Parathyroid adenoma (tissue), 2 donors: ENCODE data around the gene GPR18.

Experiments
- H2AFZ ChIP-seq: fragments of 300-600 bp; sonication (generic); one replicate; pipeline ENCODE4 v1.7.0; 2017; ENCODE audit warnings: antibody characterized with exemption, mild to moderate bottlenecking
- H3K27ac ChIP-seq: fragments of 300-600 bp; sonication (generic); one replicate; pipeline ENCODE4 v1.7.0; 2017
- H3K27me3 ChIP-seq: fragments of 300-600 bp; sonication (generic); one replicate; pipeline ENCODE4 v1.7.0; 2017; ENCODE audit warnings: low read length; ENCODE audit not compliant: control insufficient read depth, insufficient read depth
- H3K36me3 ChIP-seq: fragments of 300-600 bp; sonication (generic); one replicate; pipeline ENCODE4 v1.7.0; 2017; ENCODE audit warnings: low read length; ENCODE audit not compliant: control insufficient read depth, insufficient read depth
- H3K4me1 ChIP-seq: fragments of 300-600 bp; sonication (generic); one replicate; pipeline ENCODE4 v1.7.0; 2017; ENCODE audit warnings: control low read depth
- H3K4me2 ChIP-seq: fragments of 300-600 bp; sonication (generic); one replicate; pipeline ENCODE4 v1.7.0; 2017; ENCODE audit warnings: low read length
- H3K4me3 ChIP-seq: fragments of 300-600 bp; sonication (generic); one replicate; pipeline ENCODE4 v1.7.0; 2017; ENCODE audit warnings: low read depth, low read length
- H3K79me2 ChIP-seq: fragments of 300-600 bp; sonication (generic); one replicate; pipeline ENCODE4 v1.7.0; 2017; ENCODE audit warnings: control low read depth
- H3K9ac ChIP-seq: fragments of 300-600 bp; sonication (generic); one replicate; pipeline ENCODE4 v1.7.0; 2017; ENCODE audit warnings: mild to moderate bottlenecking
- H3K9me3 ChIP-seq: fragments of 300-600 bp; sonication (generic); one replicate; pipeline ENCODE4 v1.7.0; 2017; ENCODE audit warnings: low read length; ENCODE audit not compliant: control insufficient read depth
- TF ChIP-seq, protein P1 (sequence below): fragments of 300-600 bp; sonication (generic); IDR thresholded peaks from one replicate; pipeline ENCODE4 v1.7.0; 2017; ENCODE audit warnings: antibody characterized with exemption, mild to moderate bottlenecking
- donor health status: primary hyperparathyroidism.

The GPR18 gene

DNA sequence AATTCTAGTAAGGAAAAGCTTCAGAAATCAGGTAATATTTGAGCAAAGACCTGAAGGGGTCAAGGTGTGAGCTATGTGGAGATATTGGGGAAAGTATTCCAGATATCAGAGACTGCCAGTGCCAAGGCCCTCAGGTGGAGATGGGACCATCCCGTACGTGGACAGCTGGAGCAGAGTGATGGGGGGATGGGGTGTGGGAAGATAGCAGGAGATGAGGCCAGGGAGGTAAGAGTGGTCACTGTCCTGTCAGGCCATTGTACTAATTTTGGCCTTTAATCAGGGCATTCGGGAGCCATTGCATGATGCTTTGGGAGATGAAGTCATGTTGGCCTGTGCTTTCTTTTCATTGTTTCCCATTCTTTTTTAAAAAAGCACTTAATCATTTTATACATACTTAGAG lies 13.1 kb upstream of the GPR18 start:
- Histone ChIP-seq H3K4me3 (no peak overlapping the region), H3K4me2 (no peak overlapping the region), H3K27me3 (no peaks in the 10 kb centered on the region), H3K27ac (no peak overlapping the region), H3K9ac (no peak overlapping the region), H3K36me3 (no peaks in the 10 kb centered on the region), H3K9me3 (no peaks in the 10 kb centered on the region), H3K4me1 (no peaks in the 10 kb centered on the region), H3K79me2 (peaks cover 10% of the 10 kb centered on the region), H2AFZ (no peak overlapping the region)
- TF ChIP-seq, protein P1, sequence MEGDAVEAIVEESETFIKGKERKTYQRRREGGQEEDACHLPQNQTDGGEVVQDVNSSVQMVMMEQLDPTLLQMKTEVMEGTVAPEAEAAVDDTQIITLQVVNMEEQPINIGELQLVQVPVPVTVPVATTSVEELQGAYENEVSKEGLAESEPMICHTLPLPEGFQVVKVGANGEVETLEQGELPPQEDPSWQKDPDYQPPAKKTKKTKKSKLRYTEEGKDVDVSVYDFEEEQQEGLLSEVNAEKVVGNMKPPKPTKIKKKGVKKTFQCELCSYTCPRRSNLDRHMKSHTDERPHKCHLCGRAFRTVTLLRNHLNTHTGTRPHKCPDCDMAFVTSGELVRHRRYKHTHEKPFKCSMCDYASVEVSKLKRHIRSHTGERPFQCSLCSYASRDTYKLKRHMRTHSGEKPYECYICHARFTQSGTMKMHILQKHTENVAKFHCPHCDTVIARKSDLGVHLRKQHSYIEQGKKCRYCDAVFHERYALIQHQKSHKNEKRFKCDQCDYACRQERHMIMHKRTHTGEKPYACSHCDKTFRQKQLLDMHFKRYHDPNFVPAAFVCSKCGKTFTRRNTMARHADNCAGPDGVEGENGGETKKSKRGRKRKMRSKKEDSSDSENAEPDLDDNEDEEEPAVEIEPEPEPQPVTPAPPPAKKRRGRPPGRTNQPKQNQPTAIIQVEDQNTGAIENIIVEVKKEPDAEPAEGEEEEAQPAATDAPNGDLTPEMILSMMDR = no peak

DNA sequence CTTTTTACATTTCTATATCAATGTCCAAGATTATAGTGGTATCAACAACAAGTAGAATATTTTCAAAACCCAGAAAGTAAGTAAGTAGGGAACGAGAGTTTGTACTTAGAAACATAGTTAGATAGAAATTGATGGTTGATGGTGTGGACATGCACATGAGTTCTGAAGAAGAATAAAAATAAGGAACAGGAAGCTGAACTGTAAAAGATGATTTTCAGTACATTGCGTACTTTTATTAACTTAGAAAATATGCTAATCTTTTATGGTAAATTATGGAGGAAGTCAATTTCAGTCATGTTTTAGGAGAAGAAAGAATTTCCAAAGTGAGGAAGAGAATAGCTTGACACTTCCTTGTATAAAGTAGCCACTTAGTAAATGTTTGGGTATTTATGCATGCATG lies 12.3 kb upstream of the GPR18 start:
- H3K27ac ChIP-seq = no peak overlapping the region
- no peaks in the 10 kb centered on the region for H3K9me3 ChIP-seq
- H3K36me3 ChIP-seq = no peaks in the 10 kb centered on the region

DNA sequence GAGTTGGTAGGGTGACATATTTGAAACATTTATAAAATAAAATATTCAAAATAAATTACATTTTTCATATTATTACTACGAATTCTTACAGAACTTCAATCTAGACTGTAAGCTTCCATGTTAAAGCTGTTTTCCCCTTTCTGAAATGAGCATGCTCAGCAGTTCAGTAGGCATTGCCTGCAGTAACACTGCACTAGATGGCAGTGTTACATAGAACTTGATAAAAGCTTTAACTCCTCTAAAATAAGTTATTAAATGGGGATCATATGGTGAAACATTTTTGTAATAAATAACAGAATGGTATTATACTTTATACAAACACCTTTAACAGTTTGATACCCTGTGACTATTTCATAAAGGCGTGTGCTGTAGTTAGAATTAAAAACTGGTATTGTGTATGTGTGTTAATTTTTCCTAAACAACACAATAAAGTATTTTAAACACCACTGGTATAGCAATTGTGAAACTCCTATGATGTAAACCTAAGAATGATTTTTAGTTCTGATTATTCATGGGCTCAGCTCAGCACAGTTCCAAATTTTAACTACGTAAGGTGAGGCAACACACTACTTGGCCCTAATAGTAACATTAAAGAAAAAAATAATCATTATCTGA lies 11.6 kb upstream of the GPR18 start:
- Histone ChIP-seq H3K9ac (no peak overlapping the region), H3K27me3 (no peaks in the 10 kb centered on the region), H3K9me3 (no peaks in the 10 kb centered on the region), H3K36me3 (no peaks in the 10 kb centered on the region), H3K27ac (no peak overlapping the region), H3K4me3 (no peak overlapping the region), H3K4me2 (no peak overlapping the region), H3K4me1 (no peaks in the 10 kb centered on the region), H2AFZ (no peak overlapping the region), H3K79me2 (peaks cover 9% of the 10 kb centered on the region)
- TF ChIP-seq, protein P1 = peak; percentile 44

More for the DNA sequence above, 12.3 kb upstream of the GPR18 start:
- TF ChIP-seq, protein P1 = no peak
- Histone ChIP-seq H3K79me2 (peaks cover 10% of the 10 kb centered on the region), H2AFZ (no peak overlapping the region), H3K27me3 (no peaks in the 10 kb centered on the region), H3K4me2 (no peak overlapping the region), H3K4me1 (no peaks in the 10 kb centered on the region), H3K4me3 (no peak overlapping the region), H3K9ac (no peak overlapping the region)

DNA sequence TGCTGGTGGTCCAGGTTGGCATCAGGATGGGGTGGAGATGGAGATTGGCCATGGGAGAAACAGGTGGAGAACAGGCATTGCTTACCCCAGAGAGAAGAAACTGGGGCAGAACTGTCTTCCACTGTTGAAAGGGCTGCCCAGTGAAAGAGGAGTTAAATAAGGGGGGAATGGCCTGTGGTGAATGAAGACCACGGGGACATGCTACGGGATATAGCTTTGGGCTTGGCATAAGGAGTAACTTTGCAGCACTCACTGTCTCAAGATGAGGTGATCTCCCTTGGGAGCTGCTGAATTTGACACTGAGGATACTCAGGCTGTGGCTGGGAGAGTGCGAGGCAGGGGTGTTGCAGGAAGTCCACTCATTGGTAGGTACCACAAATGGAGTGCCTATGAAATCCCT lies 10.6 kb upstream of the GPR18 start:
- H3K9me3 ChIP-seq = no peaks in the 10 kb centered on the region
- H3K4me2 ChIP-seq = no peak overlapping the region
- H2AFZ ChIP-seq = no peak overlapping the region
- H3K79me2 ChIP-seq = peaks cover 8% of the 10 kb centered on the region
- H3K27me3 ChIP-seq = no peaks in the 10 kb centered on the region
- no peak overlapping the region for H3K4me3 ChIP-seq
- TF ChIP-seq, protein P1 = no peak
- H3K9ac ChIP-seq = no peak overlapping the region
- H3K4me1 ChIP-seq = no peaks in the 10 kb centered on the region
- no peak overlapping the region for H3K27ac ChIP-seq
- no peaks in the 10 kb centered on the region for H3K36me3 ChIP-seq

DNA sequence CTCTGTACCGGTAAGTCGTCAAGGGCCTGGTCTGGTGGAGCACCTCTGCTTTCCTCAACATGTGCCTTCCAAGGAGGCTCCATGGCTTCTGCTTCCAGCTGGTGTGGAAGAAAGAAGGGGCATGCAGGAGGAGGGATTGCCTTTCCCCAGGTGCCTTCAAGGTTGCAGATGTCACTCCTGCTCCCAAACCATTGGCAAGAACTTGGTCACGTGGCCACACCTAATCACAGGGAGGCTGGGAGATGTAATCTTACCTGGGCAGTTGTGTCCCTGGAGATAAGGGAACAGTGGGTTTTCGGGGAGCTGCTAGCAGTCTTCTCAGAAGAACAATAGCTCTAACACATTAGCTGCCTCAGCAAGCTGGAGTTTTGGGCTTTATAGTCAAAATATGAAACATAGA lies 9.7 kb upstream of the GPR18 start:
- H3K36me3 ChIP-seq = no peaks in the 10 kb centered on the region
- no peak overlapping the region for H2AFZ ChIP-seq
- TF ChIP-seq, protein P1 = no peak
- no peak overlapping the region for H3K27ac ChIP-seq
- H3K4me1 ChIP-seq = no peaks in the 10 kb centered on the region
- H3K4me2 ChIP-seq = no peak overlapping the region
- no peaks in the 10 kb centered on the region for H3K27me3 ChIP-seq
- H3K9ac ChIP-seq = no peak overlapping the region
- H3K79me2 ChIP-seq = peaks cover 8% of the 10 kb centered on the region
- H3K4me3 ChIP-seq = no peak overlapping the region
- no peaks in the 10 kb centered on the region for H3K9me3 ChIP-seq
